ENCODE data around the gene SPATA32.

SPATA32 gene

DNA sequence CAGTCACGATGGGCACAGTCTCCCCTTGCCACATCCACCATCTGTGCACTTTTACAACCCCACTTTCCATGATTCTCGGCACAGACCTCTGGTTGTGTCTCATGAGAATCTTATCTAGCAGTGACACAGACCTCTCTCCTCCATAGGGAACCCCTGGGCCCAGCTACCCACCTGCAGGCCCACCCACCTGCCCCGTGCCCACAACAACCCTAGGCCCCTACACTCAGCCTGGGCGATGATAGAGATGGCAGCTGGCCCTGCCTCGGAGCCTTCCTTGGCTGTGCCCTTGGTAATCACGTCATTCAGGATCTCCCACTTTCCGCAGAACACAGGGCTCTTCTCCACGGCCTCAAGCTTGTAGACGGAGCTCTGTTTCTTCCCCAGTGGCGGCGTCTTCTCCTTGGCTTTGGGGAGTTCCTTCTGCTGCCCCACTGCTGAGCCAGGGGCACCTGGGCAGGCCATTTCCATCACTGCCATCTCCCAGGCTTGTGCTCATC, 28.4 kb upstream of the SPATA32 start:
- H3K9me3 ChIP-seq: no peaks in the 10 kb centered on the region
- no peak for DNase-seq
- no peaks in the 10 kb centered on the region for H3K27me3 ChIP-seq
- peaks cover 71% of the 10 kb centered on the region for H3K4me1 ChIP-seq
- TF ChIP-seq, protein P1, sequence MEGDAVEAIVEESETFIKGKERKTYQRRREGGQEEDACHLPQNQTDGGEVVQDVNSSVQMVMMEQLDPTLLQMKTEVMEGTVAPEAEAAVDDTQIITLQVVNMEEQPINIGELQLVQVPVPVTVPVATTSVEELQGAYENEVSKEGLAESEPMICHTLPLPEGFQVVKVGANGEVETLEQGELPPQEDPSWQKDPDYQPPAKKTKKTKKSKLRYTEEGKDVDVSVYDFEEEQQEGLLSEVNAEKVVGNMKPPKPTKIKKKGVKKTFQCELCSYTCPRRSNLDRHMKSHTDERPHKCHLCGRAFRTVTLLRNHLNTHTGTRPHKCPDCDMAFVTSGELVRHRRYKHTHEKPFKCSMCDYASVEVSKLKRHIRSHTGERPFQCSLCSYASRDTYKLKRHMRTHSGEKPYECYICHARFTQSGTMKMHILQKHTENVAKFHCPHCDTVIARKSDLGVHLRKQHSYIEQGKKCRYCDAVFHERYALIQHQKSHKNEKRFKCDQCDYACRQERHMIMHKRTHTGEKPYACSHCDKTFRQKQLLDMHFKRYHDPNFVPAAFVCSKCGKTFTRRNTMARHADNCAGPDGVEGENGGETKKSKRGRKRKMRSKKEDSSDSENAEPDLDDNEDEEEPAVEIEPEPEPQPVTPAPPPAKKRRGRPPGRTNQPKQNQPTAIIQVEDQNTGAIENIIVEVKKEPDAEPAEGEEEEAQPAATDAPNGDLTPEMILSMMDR (IDR thresholded peaks at IDR 0.05; ENCODE audit: low read depth, low read length): no peak
- peaks cover 21% of the 10 kb centered on the region for H3K36me3 ChIP-seq
- no peak overlapping the region for H3K4me3 ChIP-seq (ENCODE audit: low read depth, low read length)

DNA sequence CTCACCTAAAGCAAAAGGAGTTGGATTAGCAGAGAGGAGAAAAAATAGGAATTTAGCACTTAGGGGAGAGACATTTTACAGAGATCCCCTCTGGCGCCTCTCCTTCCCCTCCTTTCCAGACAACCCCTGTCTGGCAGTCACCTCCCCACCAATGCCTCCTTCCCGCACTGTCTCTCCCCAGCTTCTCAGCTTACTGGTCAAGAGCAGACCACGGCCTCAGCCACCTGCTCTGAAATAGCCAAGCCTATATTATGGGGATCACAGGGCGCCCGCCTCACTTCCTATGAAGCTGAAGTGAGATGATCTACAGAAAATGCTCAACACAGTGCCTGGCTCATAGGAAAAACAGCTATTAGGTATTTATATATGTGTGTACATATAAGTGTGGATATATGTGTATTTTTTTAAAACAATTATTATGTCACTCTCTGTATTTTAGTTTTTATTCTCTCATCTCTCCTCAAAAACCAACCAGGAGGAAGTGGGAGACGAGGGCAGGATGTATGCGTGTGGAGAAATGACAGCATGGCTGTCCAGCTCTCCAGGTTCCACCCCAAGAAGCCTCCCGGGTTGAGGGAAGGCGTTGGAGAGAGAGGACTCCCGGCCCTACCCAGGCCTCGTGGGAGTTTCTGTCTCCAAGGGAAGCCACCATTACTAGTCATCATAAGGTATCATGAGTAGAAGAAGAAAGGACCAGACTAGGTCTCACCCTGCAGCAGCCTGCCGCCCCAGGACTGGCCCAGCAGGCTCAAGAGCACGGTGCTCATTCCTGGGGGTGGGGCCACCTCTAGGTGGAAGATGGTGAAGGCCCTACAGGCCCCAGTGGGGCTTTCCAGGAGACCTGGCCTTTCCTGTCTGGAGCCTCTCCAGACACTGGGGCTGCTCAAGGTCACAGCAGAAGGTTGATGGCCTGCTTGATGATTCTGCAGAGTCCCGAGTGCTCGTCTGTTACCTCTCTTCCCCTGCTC, 27.7 kb upstream of the SPATA32 start:
- no peaks in the 10 kb centered on the region for H3K9me3 ChIP-seq
- no peaks in the 10 kb centered on the region for H3K27me3 ChIP-seq
- peaks cover 26% of the 10 kb centered on the region for H3K36me3 ChIP-seq

GRCh38 chr17:45288825-45289224, 26.9 kb upstream of the SPATA32 start:
- H3K4me1 ChIP-seq: peaks cover 58% of the 10 kb centered on the region
- peaks cover 30% of the 10 kb centered on the region for H3K36me3 ChIP-seq
- H3K4me3 ChIP-seq (ENCODE audit: low read depth, low read length): no peak overlapping the region
- TF ChIP-seq, protein P1 (IDR thresholded peaks at IDR 0.05; ENCODE audit: low read depth, low read length): no peak
- no peaks in the 10 kb centered on the region for H3K27me3 ChIP-seq
- no peaks in the 10 kb centered on the region for H3K9me3 ChIP-seq
- DNase-seq: no peak

More for the DNA sequence above, 27.7 kb upstream of the SPATA32 start:
- DNase-seq: no peak
- TF ChIP-seq, protein P1 (IDR thresholded peaks at IDR 0.05; ENCODE audit: low read depth, low read length): no peak
- no peak overlapping the region for H3K4me3 ChIP-seq (ENCODE audit: low read depth, low read length)
- peaks cover 66% of the 10 kb centered on the region for H3K4me1 ChIP-seq

- TF ChIP-seq, protein P1 (IDR thresholded peaks at IDR 0.05; ENCODE audit: low read depth, low read length): no peak
- H3K4me3 ChIP-seq (ENCODE audit: low read depth, low read length): no peak overlapping the region
- peaks cover 38% of the 10 kb centered on the region for H3K36me3 ChIP-seq
- DNase-seq: peak; percentile 87
- no peaks in the 10 kb centered on the region for H3K27me3 ChIP-seq
- H3K4me1 ChIP-seq: peaks cover 48% of the 10 kb centered on the region
- no peaks in the 10 kb centered on the region for H3K9me3 ChIP-seq
These were observed 25.9 kb upstream of the SPATA32 start for GRCh38 chr17:45287526-45288500.

DNA sequence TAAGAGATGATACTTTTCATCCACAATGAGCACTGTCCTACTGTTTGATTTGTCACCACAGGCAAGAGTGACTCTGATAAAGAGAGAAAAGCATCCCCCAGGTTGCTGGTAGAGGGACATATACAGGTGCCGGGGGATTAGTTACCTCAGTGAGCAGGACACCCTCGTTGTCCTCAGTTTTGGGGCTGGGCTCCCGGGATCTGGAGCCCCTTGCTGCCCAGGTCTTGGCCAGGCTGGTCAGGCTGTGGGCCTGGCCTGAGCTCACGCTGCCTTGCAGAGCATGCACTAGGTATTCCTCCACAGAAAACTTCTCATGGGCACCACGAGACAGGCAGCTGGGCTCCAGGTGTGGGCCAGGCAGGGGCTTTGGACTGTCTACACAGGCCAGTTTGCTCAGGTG, 24.4 kb upstream of the SPATA32 start:
- peaks cover 45% of the 10 kb centered on the region for H3K4me1 ChIP-seq
- peaks cover 42% of the 10 kb centered on the region for H3K36me3 ChIP-seq
- H3K9me3 ChIP-seq: no peaks in the 10 kb centered on the region
- no peaks in the 10 kb centered on the region for H3K27me3 ChIP-seq
- no peak overlapping the region for H3K4me3 ChIP-seq (ENCODE audit: low read depth, low read length)
- TF ChIP-seq, protein P1 (IDR thresholded peaks at IDR 0.05; ENCODE audit: low read depth, low read length): no peak
- DNase-seq: no peak

Measured in BE2C (cell line).